ENCODE data around the gene ABCA8.

GRCh38 chr17:68871447-68871846 is 83.7 kb downstream of the ABCA8 start:
- TF ChIP-seq CTCF (conservative IDR thresholded peaks at IDR 0.05; ENCODE audit: low read depth in 2 of 2) (no peak), POLR2AphosphoS5 (IDR thresholded peaks at IDR 0.05; ENCODE audit: low read depth) (no peak)

Measured in GM23338 (cell line).